PFSK-1 (cell line): ENCODE results near the gene QSER1.

ENCODE experiments used
- FOXP2 ChIP-seq: optimal IDR thresholded peaks from 2 replicates; pipeline ENCODE3; 2011; ENCODE audit warnings: borderline replicate concordance, control low read depth, inconsistent platforms; ENCODE audit not compliant: insufficient read depth; ENCODE audit errors: extremely low read length, extremely low read depth
- POLR2AphosphoS5 ChIP-seq: IDR thresholded peaks from 2 replicates; pipeline ENCODE4 v1.6.1; 2012; ENCODE audit warnings: low read depth, mild to moderate bottlenecking, control low read depth, low read length, moderate library complexity
- SIN3A ChIP-seq: IDR thresholded peaks from 2 replicates; pipeline ENCODE4 v1.6.1; 2012; ENCODE audit warnings: mild to moderate bottlenecking, low read length, moderate library complexity, borderline replicate concordance; ENCODE audit not compliant: insufficient read depth
- TAF1 ChIP-seq: IDR thresholded peaks from 2 replicates; pipeline ENCODE4 v1.6.1; 2012; ENCODE audit warnings: low read length, control low read depth, borderline replicate concordance; ENCODE audit not compliant: insufficient read depth
- TF ChIP-seq, protein P1 (sequence below), 2 experiments: IDR thresholded peaks; 2 replicates each; pipeline versions ENCODE4 v1.6.1 to v1.8.0; 2011 to 2012; ENCODE audit warnings: low read depth in 2 of 2, low read length in 2 of 2, control low read depth in 1 of 2, inconsistent platforms in 1 of 2, mild to moderate bottlenecking in 1 of 2, moderate library complexity in 1 of 2; ENCODE audit not compliant: insufficient read depth in 1 of 2

Gene QSER1

DNA sequence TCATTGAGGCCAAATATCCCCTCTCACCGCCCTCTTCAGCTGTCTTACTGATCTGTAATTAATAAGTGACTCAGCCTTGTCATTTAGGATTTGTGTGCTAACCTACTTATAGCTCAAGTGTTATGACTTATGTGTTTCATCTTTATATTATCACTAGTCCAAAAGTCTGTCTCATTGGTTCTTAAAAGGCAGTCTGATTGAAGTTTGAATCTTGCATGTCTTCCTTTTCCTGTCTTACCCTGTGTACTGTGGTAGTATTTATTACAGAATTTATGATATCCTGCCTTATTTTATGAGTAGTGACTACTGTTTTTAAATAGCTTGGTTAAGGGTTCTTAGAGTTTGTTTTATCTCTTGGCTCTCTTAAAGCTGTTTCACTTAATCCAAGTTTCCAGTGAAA lies 129.3 kb downstream of the QSER1 start:
- TF ChIP-seq, protein P1, sequence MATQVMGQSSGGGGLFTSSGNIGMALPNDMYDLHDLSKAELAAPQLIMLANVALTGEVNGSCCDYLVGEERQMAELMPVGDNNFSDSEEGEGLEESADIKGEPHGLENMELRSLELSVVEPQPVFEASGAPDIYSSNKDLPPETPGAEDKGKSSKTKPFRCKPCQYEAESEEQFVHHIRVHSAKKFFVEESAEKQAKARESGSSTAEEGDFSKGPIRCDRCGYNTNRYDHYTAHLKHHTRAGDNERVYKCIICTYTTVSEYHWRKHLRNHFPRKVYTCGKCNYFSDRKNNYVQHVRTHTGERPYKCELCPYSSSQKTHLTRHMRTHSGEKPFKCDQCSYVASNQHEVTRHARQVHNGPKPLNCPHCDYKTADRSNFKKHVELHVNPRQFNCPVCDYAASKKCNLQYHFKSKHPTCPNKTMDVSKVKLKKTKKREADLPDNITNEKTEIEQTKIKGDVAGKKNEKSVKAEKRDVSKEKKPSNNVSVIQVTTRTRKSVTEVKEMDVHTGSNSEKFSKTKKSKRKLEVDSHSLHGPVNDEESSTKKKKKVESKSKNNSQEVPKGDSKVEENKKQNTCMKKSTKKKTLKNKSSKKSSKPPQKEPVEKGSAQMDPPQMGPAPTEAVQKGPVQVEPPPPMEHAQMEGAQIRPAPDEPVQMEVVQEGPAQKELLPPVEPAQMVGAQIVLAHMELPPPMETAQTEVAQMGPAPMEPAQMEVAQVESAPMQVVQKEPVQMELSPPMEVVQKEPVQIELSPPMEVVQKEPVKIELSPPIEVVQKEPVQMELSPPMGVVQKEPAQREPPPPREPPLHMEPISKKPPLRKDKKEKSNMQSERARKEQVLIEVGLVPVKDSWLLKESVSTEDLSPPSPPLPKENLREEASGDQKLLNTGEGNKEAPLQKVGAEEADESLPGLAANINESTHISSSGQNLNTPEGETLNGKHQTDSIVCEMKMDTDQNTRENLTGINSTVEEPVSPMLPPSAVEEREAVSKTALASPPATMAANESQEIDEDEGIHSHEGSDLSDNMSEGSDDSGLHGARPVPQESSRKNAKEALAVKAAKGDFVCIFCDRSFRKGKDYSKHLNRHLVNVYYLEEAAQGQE (IDR thresholded peaks at IDR 0.05; ENCODE audit: insufficient read depth in 1 of 2, low read depth in 2 of 2, low read length in 2 of 2), result no peak
- TF ChIP-seq POLR2AphosphoS5 (no peak), TAF1 (no peak), FOXP2 (no peak), SIN3A (no peak)

DNA sequence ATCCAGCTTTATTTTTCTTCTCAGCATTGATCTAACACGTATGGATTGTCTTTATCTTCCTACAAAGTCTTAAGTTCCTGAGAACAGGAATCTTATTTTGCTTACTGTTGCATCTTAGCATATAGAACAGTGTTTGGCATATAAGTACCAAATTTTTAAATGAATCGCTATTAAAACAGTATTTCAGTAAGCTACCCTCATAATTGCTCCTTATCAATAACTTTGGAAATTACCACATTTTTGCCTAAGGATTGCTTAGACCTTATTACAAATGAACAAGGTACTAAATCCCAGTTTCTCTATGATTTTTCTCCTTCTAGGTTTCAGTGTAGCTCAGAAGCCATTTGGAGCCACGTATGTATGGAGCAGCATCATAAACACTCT lies 132.7 kb downstream of the QSER1 start:
- TF ChIP-seq SIN3A (no peak), FOXP2 (no peak), POLR2AphosphoS5 (no peak), TAF1 (no peak)
- TF ChIP-seq, protein P1 (IDR thresholded peaks at IDR 0.05; ENCODE audit: insufficient read depth in 1 of 2, low read depth in 2 of 2, low read length in 2 of 2), result no peak

DNA sequence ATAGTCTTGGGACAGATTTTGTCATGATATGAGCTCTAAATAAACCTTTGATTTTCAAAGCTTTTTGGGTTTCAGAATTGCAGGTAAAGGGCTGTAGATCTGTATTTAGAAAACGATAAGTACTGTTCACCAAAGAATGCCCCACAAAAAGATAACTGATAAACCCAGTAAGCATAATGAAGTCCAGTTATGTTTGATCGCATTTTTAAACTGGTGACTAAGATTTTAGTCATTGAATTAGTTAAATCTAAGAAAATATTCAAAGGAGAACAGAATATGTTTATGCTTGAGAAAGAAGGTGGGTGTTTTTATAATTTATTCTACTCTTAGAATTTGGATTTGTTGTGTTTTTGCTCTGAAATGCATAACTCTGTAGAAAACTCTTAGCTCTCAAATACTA lies 134.6 kb downstream of the QSER1 start:
- TF ChIP-seq FOXP2 (no peak), SIN3A (no peak), POLR2AphosphoS5 (no peak), TAF1 (no peak)
- TF ChIP-seq, protein P1 (IDR thresholded peaks at IDR 0.05; ENCODE audit: insufficient read depth in 1 of 2, low read depth in 2 of 2, low read length in 2 of 2), result no peak

DNA sequence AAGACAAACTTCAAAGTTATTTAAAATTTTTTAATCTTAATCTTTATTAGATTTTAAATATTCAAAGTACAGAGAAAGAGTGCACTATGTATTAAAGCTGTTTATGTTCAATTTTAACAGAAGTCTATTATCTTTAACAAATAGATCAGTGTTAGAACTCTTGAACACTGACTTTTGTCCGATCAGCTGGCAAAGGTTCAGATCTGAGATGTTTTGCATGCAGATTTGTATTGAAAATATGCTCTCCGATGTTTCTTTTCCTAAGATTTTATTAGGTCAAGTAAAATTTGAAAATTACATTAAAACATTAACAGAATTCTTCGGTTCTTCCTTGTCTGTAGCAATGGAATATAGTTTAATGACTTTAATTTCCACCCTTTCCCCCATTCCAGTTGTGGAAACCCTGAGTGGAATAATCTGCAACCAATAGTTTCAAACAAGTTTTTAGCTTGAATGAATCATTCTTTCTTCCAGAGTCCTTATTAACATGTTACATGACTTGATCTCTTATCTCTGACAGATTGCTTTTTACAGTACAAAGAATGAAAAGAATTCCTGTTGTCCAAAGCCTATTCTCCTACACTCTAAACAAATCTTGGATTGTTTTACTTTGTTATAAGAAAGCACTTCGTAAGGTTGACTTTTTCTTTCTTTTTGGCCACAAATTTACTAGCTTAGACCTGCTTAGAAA lies 135.4 kb downstream of the QSER1 start:
- TF ChIP-seq FOXP2, result no peak

DNA sequence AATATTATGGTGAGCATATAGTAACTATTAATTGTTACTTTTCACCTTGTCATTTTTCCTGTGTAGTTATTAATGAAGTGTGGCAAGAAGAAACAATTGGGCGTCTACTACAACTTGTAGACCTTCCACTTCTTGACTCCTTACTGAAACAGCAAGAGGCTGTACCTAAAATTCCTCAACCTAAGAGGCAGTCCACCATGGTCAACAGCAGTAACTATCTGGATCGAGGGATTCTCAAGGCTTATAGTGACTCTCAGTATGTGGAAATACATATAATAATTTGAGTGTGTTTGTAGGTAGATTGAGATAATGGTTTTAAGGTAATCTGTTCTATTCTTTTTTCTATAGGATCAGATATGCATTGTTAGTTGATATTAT lies 135.9 kb downstream of the QSER1 start:
- TF ChIP-seq TAF1, result no peak
- TF ChIP-seq FOXP2, result no peak
- TF ChIP-seq, protein P1 (IDR thresholded peaks at IDR 0.05; ENCODE audit: insufficient read depth in 1 of 2, low read depth in 2 of 2, low read length in 2 of 2), result no peak
- TF ChIP-seq SIN3A, result no peak
- TF ChIP-seq POLR2AphosphoS5, result no peak
